BLaER1 treated with 17β-estradiol and CSF1 and Interleukin-3, amounts not matched to agents 10 nM and 100 nM (cell line): ENCODE results near the gene SPTBN1.

Experiments
- H3K27ac ChIP-seq, 11 experiments: shearing (Covaris generic); formaldehyde crosslinking; 2 replicates each; pipeline ENCODE4 v1.8.1; 2022
- H3K27me3 ChIP-seq, 11 experiments: shearing (Covaris generic); formaldehyde crosslinking; 2 replicates each; pipeline ENCODE4 v1.8.1; 2022
- H3K36me3 ChIP-seq, 11 experiments: shearing (Covaris generic); formaldehyde crosslinking; 2 replicates each; pipeline ENCODE4 v1.8.1; 2022
- H3K4me1 ChIP-seq, 10 experiments: shearing (Covaris generic); formaldehyde crosslinking; 2 replicates each; pipeline ENCODE4 v1.8.1; 2022
- H3K4me2 ChIP-seq, 11 experiments: shearing (Covaris generic); formaldehyde crosslinking; 2 replicates each; pipeline ENCODE4 v1.8.1; 2022
- H3K4me3 ChIP-seq, 10 experiments: shearing (Covaris generic); formaldehyde crosslinking; 2 replicates each; pipeline ENCODE4 v1.8.1; 2022
- H3K9ac ChIP-seq, 11 experiments: shearing (Covaris generic); formaldehyde crosslinking; 2 replicates each; pipeline ENCODE4 v1.8.1; 2022
- H3K9me3 ChIP-seq, 11 experiments: shearing (Covaris generic); formaldehyde crosslinking; replicated peaks in 1 of 11; 2 replicates each; pipeline ENCODE4 v1.8.1; 2022
- H4K20me1 ChIP-seq, 11 experiments: shearing (Covaris generic); formaldehyde crosslinking; 2 replicates each; pipeline ENCODE4 v1.8.1; 2022
- Cebpa-rat ChIP-seq, 11 experiments: shearing (Covaris generic); IDR thresholded peaks; 2 replicates each; pipeline ENCODE4 v1.8.1; 2022

The SPTBN1 gene

DNA sequence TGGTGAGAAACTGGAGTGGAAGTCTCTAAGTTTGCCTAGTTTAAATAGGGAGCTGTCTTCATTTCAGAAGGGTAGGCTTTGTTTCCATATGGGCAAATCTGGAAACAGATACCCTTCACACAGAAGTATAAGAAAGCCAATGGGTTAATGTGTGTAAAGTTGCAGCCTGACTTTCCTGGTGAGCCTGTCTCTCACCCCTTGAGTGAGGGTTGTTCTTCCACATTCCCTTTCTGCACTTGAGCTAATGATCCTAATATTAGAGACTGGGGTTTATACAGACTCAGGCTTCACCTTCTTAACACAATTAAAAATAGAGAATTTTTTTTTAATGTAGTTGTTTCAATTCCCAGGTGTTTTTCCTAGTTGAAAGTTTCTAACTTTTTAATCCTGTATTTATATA is 158.7 kb downstream of the SPTBN1 start:
- Histone ChIP-seq H3K36me3 (peaks cover 7 to 100% (median 88%) of the 10 kb centered on the region in 11 experiments), H3K27me3 (no peaks in the 10 kb centered on the region), H3K4me3 (no peak overlapping the region), H3K4me1 (peaks cover 24 to 99% (median 82%) of the 10 kb centered on the region in 10 experiments), H3K9me3 (peaks cover 0 to 7% (median 0%) of the 10 kb centered on the region in 11 experiments; a peak in 2 of 22 replicates), H4K20me1 (peaks cover 0 to 89% (median 67%) of the 10 kb centered on the region in 11 experiments; a peak in 14 of 22 replicates), H3K4me2 (peak overlapping the region in 4 of 11 experiments; percentile 0 to 83 (median 23); a peak in 3 of 22 replicates), H3K27ac (no peak overlapping the region; a peak in 1 of 22 replicates), H3K9ac (no peak overlapping the region)
- no peak for TF ChIP-seq Cebpa-rat (IDR thresholded peaks at IDR 0.05)

DNA sequence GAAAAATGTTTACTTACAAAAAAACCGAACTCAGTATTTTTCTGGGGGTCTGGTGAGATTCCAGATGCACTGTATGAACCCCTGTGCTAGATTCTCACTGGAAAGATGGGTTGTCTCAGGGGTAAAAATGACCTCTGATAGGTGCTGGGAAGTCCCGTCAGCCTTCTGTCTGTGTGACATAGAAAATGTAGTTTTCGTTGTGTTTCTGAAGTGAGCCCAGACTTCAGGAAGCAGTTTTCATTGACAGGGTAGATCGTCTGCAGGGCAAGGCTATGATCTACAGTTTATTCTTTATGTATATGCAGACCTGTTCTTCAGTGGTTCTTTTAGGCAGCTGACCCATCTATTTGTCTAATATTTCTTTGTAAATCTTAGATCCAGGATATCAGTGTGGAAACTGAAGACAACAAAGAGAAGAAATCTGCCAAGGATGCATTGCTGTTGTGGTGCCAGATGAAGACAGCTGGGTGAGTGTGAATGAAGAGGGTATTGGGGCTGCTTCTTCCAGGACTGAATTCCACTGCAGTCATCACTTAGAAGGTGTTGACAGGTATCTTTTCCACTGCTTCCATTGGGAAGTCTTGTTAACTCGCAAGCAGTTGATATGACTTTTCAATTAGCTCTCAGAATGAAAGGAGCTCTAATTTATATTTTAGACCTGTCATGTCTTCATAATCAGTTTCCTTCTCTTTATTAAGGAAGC is 159.9 kb downstream of the SPTBN1 start:
- Histone ChIP-seq H4K20me1 (peaks cover 0 to 77% (median 55%) of the 10 kb centered on the region in 11 experiments; a peak in 14 of 22 replicates), H3K4me2 (peak overlapping the region in 5 of 11 experiments; percentile 13 to 83 (median 31); a peak in 7 of 22 replicates), H3K27me3 (no peaks in the 10 kb centered on the region), H3K4me1 (peaks cover 26 to 99% (median 84%) of the 10 kb centered on the region in 10 experiments), H3K36me3 (peaks cover 8 to 100% (median 96%) of the 10 kb centered on the region in 11 experiments), H3K4me3 (no peak overlapping the region), H3K27ac (peak overlapping the region in 1 of 11 experiments; percentile 8; a peak in 1 of 22 replicates), H3K9me3 (peaks cover 0 to 7% (median 0%) of the 10 kb centered on the region in 11 experiments; a peak in 2 of 22 replicates), H3K9ac (no peak overlapping the region)
- TF ChIP-seq Cebpa-rat (IDR thresholded peaks at IDR 0.05) = no peak

DNA sequence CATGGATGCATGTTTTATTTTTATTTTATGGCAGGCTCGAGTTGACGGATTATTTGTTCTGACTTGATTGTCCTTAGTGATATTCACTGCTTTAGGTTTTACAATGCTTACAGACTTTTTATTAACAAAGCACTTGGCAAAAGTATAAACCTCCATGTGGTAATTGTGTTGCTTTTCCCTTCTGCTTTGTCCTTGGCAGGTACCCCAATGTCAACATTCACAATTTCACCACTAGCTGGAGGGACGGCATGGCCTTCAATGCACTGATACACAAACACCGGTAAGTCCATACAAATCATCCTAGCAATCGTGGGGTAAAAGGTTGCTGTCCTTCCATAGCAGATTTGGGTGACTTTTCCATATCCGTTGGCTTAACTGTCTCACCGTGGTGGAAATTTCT is 161.3 kb downstream of the SPTBN1 start:
- Histone ChIP-seq H4K20me1 (peaks cover 0 to 63% (median 41%) of the 10 kb centered on the region in 11 experiments; a peak in 11 of 22 replicates), H3K9ac (no peak overlapping the region), H3K4me1 (peaks cover 26 to 100% (median 92%) of the 10 kb centered on the region in 10 experiments), H3K27ac (0 out of 22 replicates have a peak overlapping the region, but pooled peaks of 1 of the 11 experiments have one; percentile 7), H3K9me3 (peaks cover 0 to 1% (median 0%) of the 10 kb centered on the region in 11 experiments; a peak in 2 of 22 replicates), H3K27me3 (no peaks in the 10 kb centered on the region), H3K36me3 (peaks cover 21 to 100% (median 99%) of the 10 kb centered on the region in 11 experiments), H3K4me2 (peak overlapping the region in 7 of 11 experiments; percentile 1 to 85 (median 78); a peak in 11 of 22 replicates), H3K4me3 (no peak overlapping the region)
- TF ChIP-seq Cebpa-rat (IDR thresholded peaks at IDR 0.05) = no peak

DNA sequence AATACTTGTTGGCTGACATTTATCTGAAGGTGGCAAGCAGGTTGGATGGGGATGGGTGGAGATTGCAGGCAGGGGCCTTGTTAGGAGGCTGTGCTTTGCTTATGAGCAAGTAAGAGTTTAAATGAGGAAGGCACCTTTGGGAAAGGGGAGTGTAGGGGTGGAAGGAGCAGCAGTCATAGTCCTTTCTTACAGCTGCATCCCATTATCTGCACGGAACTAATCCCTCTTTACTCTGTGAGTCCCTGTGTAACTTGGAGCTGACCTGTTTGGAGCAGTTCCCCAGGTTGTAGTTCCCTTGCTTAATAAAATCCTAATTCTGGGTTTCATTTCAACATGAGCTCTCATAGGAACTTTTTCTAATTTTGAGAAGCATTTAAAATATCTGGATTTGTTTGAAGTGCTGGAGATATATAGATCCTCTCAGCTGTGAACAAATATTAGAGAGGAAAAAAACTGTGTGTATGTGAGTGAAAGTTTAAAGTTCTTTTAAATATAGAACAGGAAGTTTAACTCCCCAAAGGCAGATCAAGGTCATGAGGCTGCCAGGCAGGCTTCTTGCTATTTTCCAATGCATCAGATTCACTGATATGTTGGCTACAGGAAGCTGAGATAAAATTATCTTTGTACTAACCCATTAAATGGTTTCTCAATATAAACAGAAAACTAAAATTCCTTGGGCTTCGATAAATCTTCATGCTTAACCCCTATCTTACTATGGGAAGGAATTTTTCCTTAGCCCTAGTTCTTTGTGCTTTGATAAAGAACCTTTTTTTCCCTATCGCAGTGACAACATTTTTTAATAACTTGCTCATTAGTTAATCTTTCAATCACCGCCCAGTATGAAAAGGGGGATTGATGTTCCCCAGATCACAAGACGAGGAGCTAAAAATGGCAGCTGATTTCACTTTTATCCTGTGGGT is 162.8 kb downstream of the SPTBN1 start:
- TF ChIP-seq Cebpa-rat (IDR thresholded peaks at IDR 0.05) = no peak
- H3K4me1 ChIP-seq = peaks cover 28 to 100% (median 90%) of the 10 kb centered on the region in 10 experiments
- H3K9ac ChIP-seq = peak overlapping the region in 9 of 11 experiments; percentile 12 to 63 (median 39); a peak in 16 of 22 replicates
- H3K4me3 ChIP-seq = peak overlapping the region in 5 of 10 experiments; percentile 1 to 45 (median 30); a peak in 6 of 20 replicates
- peak overlapping the region; percentile 45 to 85 (median 76) for H3K4me2 ChIP-seq
- H3K27ac ChIP-seq = peak overlapping the region in 9 of 11 experiments; percentile 26 to 62 (median 54); a peak in 18 of 22 replicates
- H3K9me3 ChIP-seq = no peaks in the 10 kb centered on the region
- no peaks in the 10 kb centered on the region for H3K27me3 ChIP-seq
- peaks cover 0 to 49% (median 26%) of the 10 kb centered on the region in 11 experiments; a peak in 10 of 22 replicates for H4K20me1 ChIP-seq
- H3K36me3 ChIP-seq = peaks cover 25 to 100% (median 99%) of the 10 kb centered on the region in 11 experiments

DNA sequence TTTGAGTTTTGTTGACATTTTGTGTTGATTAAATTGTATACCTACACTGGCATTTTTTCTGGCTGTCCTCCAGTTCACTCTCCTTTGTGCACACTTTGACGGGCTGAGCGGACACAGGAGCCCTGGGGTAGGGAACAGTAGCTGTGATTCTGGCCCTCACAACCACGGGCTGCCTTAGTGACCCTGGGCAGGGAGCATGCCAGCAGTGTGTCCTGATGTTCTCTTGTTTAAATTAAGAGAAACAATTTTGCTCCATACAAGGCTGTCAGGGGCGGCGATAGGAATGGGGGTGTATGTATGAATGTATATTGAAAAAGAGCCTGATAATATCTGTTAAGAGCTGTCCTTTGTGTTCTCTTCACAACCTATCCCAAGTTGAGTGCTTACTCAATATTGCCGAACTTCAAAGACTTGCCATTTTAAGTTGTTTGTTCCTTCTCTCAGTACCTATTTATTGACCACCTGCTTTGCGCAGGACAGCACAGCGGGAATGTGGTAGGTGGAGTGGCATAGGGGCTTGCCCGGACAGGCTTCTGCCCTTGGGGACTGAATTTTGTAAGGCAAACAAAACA is 163.6 kb downstream of the SPTBN1 start:
- TF ChIP-seq Cebpa-rat (IDR thresholded peaks at IDR 0.05) = no peak
- Histone ChIP-seq H3K4me1 (peaks cover 33 to 100% (median 90%) of the 10 kb centered on the region in 10 experiments), H3K9me3 (no peaks in the 10 kb centered on the region), H3K36me3 (peaks cover 25 to 100% (median 98%) of the 10 kb centered on the region in 11 experiments), H3K9ac (peak overlapping the region in 5 of 11 experiments; percentile 38 to 63 (median 51); a peak in 6 of 22 replicates), H3K27me3 (no peaks in the 10 kb centered on the region), H3K4me2 (peak overlapping the region; percentile 45 to 85 (median 76); a peak in 20 of 22 replicates), H4K20me1 (peaks cover 0 to 43% (median 18%) of the 10 kb centered on the region in 11 experiments; a peak in 9 of 22 replicates), H3K4me3 (peak overlapping the region in 1 of 10 experiments; percentile 42; a peak in 1 of 20 replicates), H3K27ac (peak overlapping the region in 9 of 11 experiments; percentile 26 to 62 (median 54); a peak in 18 of 22 replicates)

DNA sequence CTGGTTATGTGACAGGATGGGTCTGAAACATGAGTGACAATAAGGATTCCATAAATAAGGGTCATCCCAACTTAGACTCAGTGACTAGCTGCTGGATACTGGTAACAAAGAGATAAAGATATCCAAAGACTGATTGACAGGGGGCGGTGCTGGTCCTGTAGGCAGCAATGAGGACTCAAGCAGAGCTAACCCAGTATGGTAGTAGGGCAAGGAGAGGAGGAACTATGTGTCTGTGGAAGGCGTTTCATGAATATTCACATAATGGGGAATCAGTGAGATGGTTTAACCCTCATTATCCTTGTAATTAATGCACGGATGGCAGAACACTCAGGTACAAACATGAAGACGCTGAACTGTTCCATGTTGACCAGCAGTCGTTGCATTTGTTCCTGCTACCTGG is 164.8 kb downstream of the SPTBN1 start:
- no peak for TF ChIP-seq Cebpa-rat (IDR thresholded peaks at IDR 0.05)
- Histone ChIP-seq H3K27ac (no peak overlapping the region), H4K20me1 (peaks cover 0 to 33% (median 6%) of the 10 kb centered on the region in 11 experiments; a peak in 9 of 22 replicates), H3K4me1 (peaks cover 45 to 100% (median 93%) of the 10 kb centered on the region in 10 experiments), H3K4me2 (peak overlapping the region in 7 of 11 experiments; percentile 7 to 85 (median 74); a peak in 9 of 22 replicates), H3K4me3 (no peak overlapping the region), H3K36me3 (peaks cover 25 to 100% (median 98%) of the 10 kb centered on the region in 11 experiments), H3K9ac (no peak overlapping the region), H3K9me3 (0 out of 22 replicates have a peak, but pooled peaks cover 0 to 2% (median 0%) of the 10 kb centered on the region in 11 experiments), H3K27me3 (no peaks in the 10 kb centered on the region)

DNA sequence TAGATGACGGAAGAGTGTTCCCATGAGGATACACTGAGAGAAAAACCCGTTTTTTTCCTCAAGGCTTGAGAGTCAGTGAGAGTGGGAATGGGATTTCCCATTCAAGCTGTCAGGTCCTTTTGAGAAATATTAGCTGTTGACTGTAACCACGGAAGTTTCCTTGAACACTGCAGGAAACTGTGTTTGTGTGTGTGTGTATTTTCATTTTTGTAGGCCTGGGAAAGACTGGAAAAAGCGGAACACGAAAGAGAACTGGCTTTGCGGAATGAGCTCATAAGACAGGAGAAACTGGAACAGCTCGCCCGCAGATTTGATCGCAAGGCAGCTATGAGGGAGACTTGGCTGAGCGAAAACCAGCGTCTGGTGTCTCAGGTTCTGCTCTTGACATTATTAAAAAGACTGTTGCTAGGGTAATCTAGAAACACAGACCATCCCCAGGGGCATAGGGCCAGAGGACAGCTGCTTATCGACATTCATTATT is 168.5 kb downstream of the SPTBN1 start:
- H3K27me3 ChIP-seq = no peaks in the 10 kb centered on the region
- peak overlapping the region; percentile 60 to 91 (median 76) for H3K4me2 ChIP-seq
- peak overlapping the region; percentile 15 to 65 (median 58); a peak in 20 of 22 replicates for H3K27ac ChIP-seq
- H3K9ac ChIP-seq = peak overlapping the region; percentile 3 to 62 (median 41); a peak in 19 of 22 replicates
- 0 out of 22 replicates have a peak, but pooled peaks cover 0 to 4% (median 0%) of the 10 kb centered on the region in 11 experiments for H3K9me3 ChIP-seq
- peaks cover 43 to 99% (median 97%) of the 10 kb centered on the region in 11 experiments for H3K36me3 ChIP-seq
- no peak for TF ChIP-seq Cebpa-rat (IDR thresholded peaks at IDR 0.05)
- H3K4me1 ChIP-seq = peaks cover 36 to 99% (median 92%) of the 10 kb centered on the region in 10 experiments
- peaks cover 0 to 27% (median 9%) of the 10 kb centered on the region in 11 experiments; a peak in 7 of 22 replicates for H4K20me1 ChIP-seq
- peak overlapping the region in 4 of 10 experiments; percentile 3 to 30 (median 13); a peak in 3 of 20 replicates for H3K4me3 ChIP-seq
